K562 (cell line): ENCODE data around the gene PNLIPRP2. TPM values are rescaled to one million over a fixed set of nuclear protein-coding genes. Genes with fewer than 3 reads are reported as not detected.

Source experiments
- ATAC-seq: fragments of 200-7000 bp; cut with Tn5 transposase; 3 replicates; pipeline ENCODE4 v1.9.1; 2020; ENCODE audit warnings: moderate library complexity
- BruUV-seq: library from RNA; stranded (reverse); fragments of 400-500 nt; replicated peaks from 2 replicates; lab custom pipeline; 2021; lab: Mats Ljungman, UMichigan
- CTCF ChIA-PET: fragments of 300-600 bp; formaldehyde crosslinking; extraction: SDS; loops from one replicate; lab custom pipeline; 2021; ENCODE audit warnings: low intra/inter-chr PET ratio; lab: Yijun Ruan, JAX
- POLR2A ChIA-PET: fragments of 300-600, 350-650 bp; sonication (Branson Sonifier 250); formaldehyde crosslinking; extraction: SDS; loops from one replicate; lab custom pipeline; 2021; ENCODE audit warnings: antibody characterized with exemption, inconsistent platforms; lab: Yijun Ruan, JAX
- DNase-seq, 4 experiments: peaks; one replicate each; pipeline versions ENCODE4 v3.0.0 to v3.0.0-alpha.2; 2011 to 2018; ENCODE audit warnings: low spot score in 3 of 4, mixed read lengths in 3 of 4; ENCODE audit errors: extremely low read depth in 1 of 4
- FAIRE-seq: peaks from 2 replicates; lab custom pipeline; 2011; peaks lifted over from hg19 to GRCh38; lab: Jason Lieb, UNC
- H2AFZ ChIP-seq: 2 replicates; pipeline ENCODE4 v1.6.0; 2011; ENCODE audit warnings: low read depth, low read length, control low read depth, inconsistent platforms
- H3K27ac ChIP-seq: fragments of 200-600 bp; 3 replicates; pipeline ENCODE4 v1.8.0; 2011; ENCODE audit warnings: low read depth, mild to moderate bottlenecking, control low read depth, inconsistent platforms, low read length, moderate library complexity, mixed read lengths; ENCODE audit errors: extremely low read depth
- H3K27me3 ChIP-seq, 2 experiments: fragments of 300-600 bp in 1 of 2; 2 replicates in 1 of 2; 3 replicates in 1 of 2; pipeline versions ENCODE4 v1.6.0 to v1.8.0; 2011; ENCODE audit warnings: inconsistent platforms in 2 of 2, low read length in 2 of 2, mild to moderate bottlenecking in 1 of 2, mixed read lengths in 1 of 2, moderate library complexity in 1 of 2; ENCODE audit not compliant: control insufficient read depth in 2 of 2, insufficient read depth in 2 of 2
- H3K36me3 ChIP-seq: fragments of 300-600 bp; 3 replicates; pipeline ENCODE4 v1.8.0; 2011; ENCODE audit warnings: mild to moderate bottlenecking, low read length, inconsistent platforms; ENCODE audit not compliant: control insufficient read depth, insufficient read depth
- H3K4me1 ChIP-seq, 2 experiments: fragments of 200-600 bp in 1 of 2; replicated peaks in 1 of 2; 2 replicates in 1 of 2; 3 replicates in 1 of 2; pipeline versions ENCODE4 v1.5.1 to v1.8.0; 2011; ENCODE audit warnings: inconsistent platforms in 2 of 2, low read length in 2 of 2, mild to moderate bottlenecking in 1 of 2, mixed read lengths in 1 of 2, moderate library complexity in 1 of 2; ENCODE audit not compliant: control insufficient read depth in 2 of 2, insufficient read depth in 2 of 2
- H3K4me2 ChIP-seq: 2 replicates; pipeline ENCODE4 v1.6.1; 2011; ENCODE audit warnings: low read length, control low read depth, inconsistent platforms, mixed read lengths; ENCODE audit not compliant: insufficient read depth
- H3K4me3 ChIP-seq: fragments of 200-600 bp; sonication (generic), shearing (Covaris generic); 2 replicates; pipeline ENCODE4 v1.5.1; 2016; ENCODE audit warnings: control low read depth, inconsistent platforms
- H3K79me2 ChIP-seq: fragments of 200-600 bp; 3 replicates; pipeline ENCODE4 v1.8.0; 2011; ENCODE audit warnings: low read length, inconsistent platforms; ENCODE audit not compliant: control insufficient read depth, insufficient read depth
- H3K9ac ChIP-seq, 2 experiments: 2 replicates each; pipeline versions ENCODE4 v1.6.0 to v1.6.1; 2011; ENCODE audit warnings: low read depth in 2 of 2, low read length in 2 of 2, control low read depth in 1 of 2, inconsistent platforms in 1 of 2, mild to moderate bottlenecking in 1 of 2, mixed read lengths in 1 of 2; ENCODE audit not compliant: insufficient read depth in 1 of 2
- H3K9me1 ChIP-seq: one replicate; pipeline ENCODE4 v1.6.0; 2011; ENCODE audit warnings: inconsistent platforms, mild to moderate bottlenecking, low read length, moderate library complexity; ENCODE audit not compliant: control insufficient read depth, insufficient read depth
- H3K9me3 ChIP-seq: replicated peaks from 2 replicates; pipeline ENCODE4 v1.5.1; 2011; ENCODE audit warnings: low read depth, low read length, inconsistent platforms; ENCODE audit not compliant: control insufficient read depth, insufficient read depth
- H4K20me1 ChIP-seq: replicated peaks from 2 replicates; pipeline ENCODE4 v1.6.1; 2011; ENCODE audit warnings: low read length, inconsistent platforms, mixed read lengths; ENCODE audit not compliant: control insufficient read depth, insufficient read depth
- FOS ChIP-seq: IDR thresholded peaks from 3 replicates; pipeline ENCODE4 v1.6.1; 2011; ENCODE audit not compliant: insufficient read length; ENCODE audit errors: extremely low read depth
- RAD21 ChIP-seq, 2 experiments: fragments of 250-450 bp in 1 of 2; fragments of 450-650 bp in 1 of 2; sonication (Bioruptor Pico) in 1 of 2; formaldehyde crosslinking in 1 of 2; IDR thresholded peaks in 1 of 2; conservative IDR thresholded peaks in 1 of 2; 2 replicates each; pipeline versions ENCODE4 v1.4.0 to v1.8.0; 2020 to 2022; ENCODE audit warnings: mild to moderate bottlenecking in 2 of 2, moderate library complexity in 1 of 2
- SMC3 ChIP-seq: conservative IDR thresholded peaks from 2 replicates; pipeline ENCODE4 v1.6.1; 2011; ENCODE audit warnings: low read depth, low read length, improper control_type of control experiment; ENCODE audit not compliant: insufficient read depth
- WGBS: fragments of 100-300 bp; shearing (Covaris generic); methylation state at CpG from one replicate; pipeline ENCODE4 v1.1.6; 2016; ENCODE audit warnings: low coverage, mixed read lengths; ENCODE audit not compliant: insufficient coverage; ENCODE audit errors: missing lambda C conversion rate; 5-methylcytosine and 5-hydroxymethylcytosine counted together
- in situ Hi-C: fragments of 300-500 bp; cut with MboI; formaldehyde crosslinking; loops from 4 replicates; pipeline ENCODE4 v1.15.0; 2018; ENCODE audit warnings: inconsistent platforms, mixed read lengths
- intact Hi-C: fragments of 100-400 bp; cut with micrococcal nuclease; formaldehyde crosslinking; loops from 2 replicates; pipeline ENCODE4 v1.14.2; 2022
- polyA plus RNA-seq, 8 experiments: library from polyadenylated mRNA; depleted of rRNA in 4 of 8; stranded (reverse) in 5 of 8; unstranded in 3 of 8; fragments of >200 nt; fragmentation: Nextera tagmentation in 2 of 8; fragmentation: Illumina TruSeq in 1 of 8; extraction: Ambion mirVana in 2 of 8; extraction: Trizol in 1 of 8; gene quantifications; 2 replicates each; pipeline versions ENCODE4 v1.2.1 to v1.2.3, GENCODE V29; 2011 to 2014; ENCODE audit warnings: inconsistent platforms in 1 of 8, missing spikeins in 1 of 8
- total RNA-seq, 7 experiments: library from RNA; depleted of rRNA in 6 of 7; stranded (reverse); fragments of >200 nt in 6 of 7; fragmentation: Illumina TruSeq in 2 of 7; extraction: Trizol in 2 of 7; gene quantifications; 2 replicates each; pipeline versions ENCODE4 v1.2.1 to v1.2.3, GENCODE V29; 2011 to 2021; ENCODE audit warnings: low replicate concordance in 1 of 7
- TF ChIP-seq, protein P1 (sequence below): fragments of 450-650 bp; conservative IDR thresholded peaks from 2 replicates; pipeline ENCODE4 v1.6.1; 2016; ENCODE audit warnings: missing genetic modification characterization, low read depth, mild to moderate bottlenecking, control low read depth, missing compliant biosample characterization
- TF ChIP-seq, protein P2 (sequence below), 3 experiments: IDR thresholded peaks in 2 of 3; conservative IDR thresholded peaks in 1 of 3; 2 replicates each; pipeline ENCODE4 v1.5.1; 2011 to 2012; ENCODE audit warnings: low read length in 3 of 3, mild to moderate bottlenecking in 3 of 3, control low read depth in 2 of 3, improper control_type of control experiment in 1 of 3, inconsistent platforms in 1 of 3, low read depth in 1 of 3, mixed read lengths in 1 of 3, moderate library complexity in 1 of 3; ENCODE audit not compliant: insufficient read depth in 2 of 3

The PNLIPRP2 gene
- total and polyA plus RNA-seq, 9 of the 15 experiments (the other 6 are each of a cell fraction or from before 2014, with no cell fraction given): 0.38 TPM; not detected in 8

GRCh38 chr10:116690356-116691322 lies 69.9 kb downstream of the PNLIPRP2 start:
- FAIRE-seq: no peak
- Histone ChIP-seq H3K4me3 (no peak overlapping the region), H3K9ac (no peak overlapping the region), H2AFZ (no peak overlapping the region), H3K4me1 (no peaks in the 10 kb centered on the region; a peak in 1 of 5 replicates), H3K27me3 (peaks cover 0 to 24% of the 10 kb centered on the region in 2 experiments; a peak in 1 of 5 replicates), H4K20me1 (no peaks in the 10 kb centered on the region), H3K27ac (no peak overlapping the region), H3K9me1 (no peaks in the 10 kb centered on the region), H3K79me2 (no peaks in the 10 kb centered on the region), H3K9me3 (no peaks in the 10 kb centered on the region), H3K4me2 (no peak overlapping the region), H3K36me3 (no peaks in the 10 kb centered on the region)
- DNase-seq: peak in 2 of 4 experiments; percentile 14 to 17
- TF ChIP-seq FOS (no peak), RAD21 (CRISPR knock-in tag; conservative IDR thresholded peaks at IDR 0.05 in 1 of 2, IDR thresholded peaks at IDR 0.05 in 1 of 2) (0 out of 4 replicates have a peak, but pooled peaks of 1 of the 2 experiments have one; percentile 14), SMC3 (0 out of 2 replicates have a peak, but pooled peaks have one; percentile 21)
- TF ChIP-seq, protein P1, sequence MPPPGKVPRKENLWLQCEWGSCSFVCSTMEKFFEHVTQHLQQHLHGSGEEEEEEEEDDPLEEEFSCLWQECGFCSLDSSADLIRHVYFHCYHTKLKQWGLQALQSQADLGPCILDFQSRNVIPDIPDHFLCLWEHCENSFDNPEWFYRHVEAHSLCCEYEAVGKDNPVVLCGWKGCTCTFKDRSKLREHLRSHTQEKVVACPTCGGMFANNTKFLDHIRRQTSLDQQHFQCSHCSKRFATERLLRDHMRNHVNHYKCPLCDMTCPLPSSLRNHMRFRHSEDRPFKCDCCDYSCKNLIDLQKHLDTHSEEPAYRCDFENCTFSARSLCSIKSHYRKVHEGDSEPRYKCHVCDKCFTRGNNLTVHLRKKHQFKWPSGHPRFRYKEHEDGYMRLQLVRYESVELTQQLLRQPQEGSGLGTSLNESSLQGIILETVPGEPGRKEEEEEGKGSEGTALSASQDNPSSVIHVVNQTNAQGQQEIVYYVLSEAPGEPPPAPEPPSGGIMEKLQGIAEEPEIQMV (tag): no peak
- TF ChIP-seq, protein P2, sequence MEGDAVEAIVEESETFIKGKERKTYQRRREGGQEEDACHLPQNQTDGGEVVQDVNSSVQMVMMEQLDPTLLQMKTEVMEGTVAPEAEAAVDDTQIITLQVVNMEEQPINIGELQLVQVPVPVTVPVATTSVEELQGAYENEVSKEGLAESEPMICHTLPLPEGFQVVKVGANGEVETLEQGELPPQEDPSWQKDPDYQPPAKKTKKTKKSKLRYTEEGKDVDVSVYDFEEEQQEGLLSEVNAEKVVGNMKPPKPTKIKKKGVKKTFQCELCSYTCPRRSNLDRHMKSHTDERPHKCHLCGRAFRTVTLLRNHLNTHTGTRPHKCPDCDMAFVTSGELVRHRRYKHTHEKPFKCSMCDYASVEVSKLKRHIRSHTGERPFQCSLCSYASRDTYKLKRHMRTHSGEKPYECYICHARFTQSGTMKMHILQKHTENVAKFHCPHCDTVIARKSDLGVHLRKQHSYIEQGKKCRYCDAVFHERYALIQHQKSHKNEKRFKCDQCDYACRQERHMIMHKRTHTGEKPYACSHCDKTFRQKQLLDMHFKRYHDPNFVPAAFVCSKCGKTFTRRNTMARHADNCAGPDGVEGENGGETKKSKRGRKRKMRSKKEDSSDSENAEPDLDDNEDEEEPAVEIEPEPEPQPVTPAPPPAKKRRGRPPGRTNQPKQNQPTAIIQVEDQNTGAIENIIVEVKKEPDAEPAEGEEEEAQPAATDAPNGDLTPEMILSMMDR (IDR thresholded peaks at IDR 0.05 in 2 of 3, conservative IDR thresholded peaks at IDR 0.05 in 1 of 3; ENCODE audit: insufficient read depth in 2 of 3, low read depth in 1 of 3, low read length in 3 of 3): peak; percentile 17 to 30 (median 24); a peak in 3 of 6 replicates
- ChIA-PET CTCF (interaction anchor here (1.6 kb wide), 1 partner anchor 75 kb away, joined by 5 read pairs; no protein-coding TSS in a partner anchor), POLR2A (no interaction called here)
- BruUV-seq: no TSS peak
- under 1% methylated on average over 17 of the region's 17 CpGs for WGBS
- intact Hi-C loops: loop anchor here (2.0 kb wide), 1 partner anchor 74 kb away; no protein-coding TSS in a partner anchor
- in situ Hi-C loops: loop anchor here (25.0 kb wide), 1 partner anchor 97 kb away; no protein-coding TSS in a partner anchor
- no peak for ATAC-seq
